ENCODE data around the gene NUDT2.

- TF ChIP-seq CTCF (IDR thresholded peaks at IDR 0.05; ENCODE audit: insufficient read depth, low read depth, low read length) (no peak), EZH2 (IDR thresholded peaks at IDR 0.05; ENCODE audit: insufficient read depth, low read length) (no peak)
Observed at GRCh38 chr9:34362614-34363214, 33.3 kb downstream of the NUDT2 start.
